Activated B cell treated with CpG ODN at 0.5 μM for 24 hours (primary cell): ENCODE results near the gene LYL1. TPM values are rescaled to one million over a fixed set of nuclear protein-coding genes. Genes with fewer than 3 reads are reported as not detected.

ENCODE experiments used
- ATAC-seq: fragments of 200-7000 bp; cut with Tn5 transposase; one replicate; pipeline ENCODE4 v1.10.0; 2021; ENCODE audit warnings: low read depth, mild to moderate bottlenecking, moderate library complexity
- CTCF ChIA-PET: fragments of 350-600 bp; sonication (Branson Sonifier 250); formaldehyde crosslinking; loops from one replicate; lab custom pipeline; 2021; ENCODE audit warnings: antibody characterized with exemption; lab: Charles Lee
- POLR2A ChIA-PET: fragments of 350-600 bp; sonication (Branson Sonifier 250); formaldehyde crosslinking; loops from one replicate; lab custom pipeline; 2021; ENCODE audit warnings: antibody characterized with exemption; lab: Charles Lee
- DNase-seq: peaks from one replicate; pipeline ENCODE4 v3.0.0; 2022
- H3K27ac Mint-ChIP-seq: one replicate; pipeline ENCODE4 v1.8.0; 2020; ENCODE audit warnings: mixed read lengths
- H3K27me3 Mint-ChIP-seq: one replicate; pipeline ENCODE4 v1.8.0; 2021; ENCODE audit warnings: mixed read lengths
- H3K36me3 Mint-ChIP-seq: one replicate; pipeline ENCODE4 v1.8.0; 2021; ENCODE audit warnings: low read depth, mixed read lengths
- H3K4me1 Mint-ChIP-seq: one replicate; pipeline ENCODE4 v1.8.0; 2021; ENCODE audit warnings: mixed read lengths
- H3K4me3 Mint-ChIP-seq: one replicate; pipeline ENCODE4 v1.8.0; 2020; ENCODE audit warnings: mild to moderate bottlenecking, mixed read lengths
- H3K9me3 Mint-ChIP-seq: one replicate; pipeline ENCODE4 v1.8.0; 2020; ENCODE audit warnings: mixed read lengths
- intact Hi-C: fragments of 100-400 bp; cut with micrococcal nuclease; formaldehyde crosslinking; loops from one replicate; pipeline ENCODE4 v1.15.1; 2024
- total RNA-seq: library from RNA; stranded (reverse); gene quantifications from 2 replicates; pipeline ENCODE4 v1.2.3, GENCODE V29; 2022
- TF ChIP-seq, protein P1 (sequence below): fragments of 200-600 bp; IDR thresholded peaks from one replicate; pipeline ENCODE4 v1.8.0; 2022; ENCODE audit warnings: antibody characterized with exemption, mild to moderate bottlenecking

Gene LYL1
- total RNA-seq, 1 donor from 2014 or later = 74.8 TPM

GRCh38 chr19:13082192-13083007 is 20.3 kb downstream of the LYL1 start:
- TF ChIP-seq, protein P1, sequence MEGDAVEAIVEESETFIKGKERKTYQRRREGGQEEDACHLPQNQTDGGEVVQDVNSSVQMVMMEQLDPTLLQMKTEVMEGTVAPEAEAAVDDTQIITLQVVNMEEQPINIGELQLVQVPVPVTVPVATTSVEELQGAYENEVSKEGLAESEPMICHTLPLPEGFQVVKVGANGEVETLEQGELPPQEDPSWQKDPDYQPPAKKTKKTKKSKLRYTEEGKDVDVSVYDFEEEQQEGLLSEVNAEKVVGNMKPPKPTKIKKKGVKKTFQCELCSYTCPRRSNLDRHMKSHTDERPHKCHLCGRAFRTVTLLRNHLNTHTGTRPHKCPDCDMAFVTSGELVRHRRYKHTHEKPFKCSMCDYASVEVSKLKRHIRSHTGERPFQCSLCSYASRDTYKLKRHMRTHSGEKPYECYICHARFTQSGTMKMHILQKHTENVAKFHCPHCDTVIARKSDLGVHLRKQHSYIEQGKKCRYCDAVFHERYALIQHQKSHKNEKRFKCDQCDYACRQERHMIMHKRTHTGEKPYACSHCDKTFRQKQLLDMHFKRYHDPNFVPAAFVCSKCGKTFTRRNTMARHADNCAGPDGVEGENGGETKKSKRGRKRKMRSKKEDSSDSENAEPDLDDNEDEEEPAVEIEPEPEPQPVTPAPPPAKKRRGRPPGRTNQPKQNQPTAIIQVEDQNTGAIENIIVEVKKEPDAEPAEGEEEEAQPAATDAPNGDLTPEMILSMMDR = no peak
- no peaks in the 10 kb centered on the region for H3K4me1 Mint-ChIP-seq
- ATAC-seq (no peak), DNase-seq (no peak)
- no peak overlapping the region for H3K27ac Mint-ChIP-seq
- no peaks in the 10 kb centered on the region for H3K9me3 Mint-ChIP-seq
- H3K36me3 Mint-ChIP-seq = no peaks in the 10 kb centered on the region
- H3K4me3 Mint-ChIP-seq = no peak overlapping the region
- ChIA-PET POLR2A (no interaction called here), CTCF (interaction anchor here (0.9 kb wide), 1 partner anchor 11 kb away, joined by 3 read pairs; no protein-coding TSS in a partner anchor)
- H3K27me3 Mint-ChIP-seq = peaks cover 4% of the 10 kb centered on the region
- intact Hi-C loops = no loop called here

DNA sequence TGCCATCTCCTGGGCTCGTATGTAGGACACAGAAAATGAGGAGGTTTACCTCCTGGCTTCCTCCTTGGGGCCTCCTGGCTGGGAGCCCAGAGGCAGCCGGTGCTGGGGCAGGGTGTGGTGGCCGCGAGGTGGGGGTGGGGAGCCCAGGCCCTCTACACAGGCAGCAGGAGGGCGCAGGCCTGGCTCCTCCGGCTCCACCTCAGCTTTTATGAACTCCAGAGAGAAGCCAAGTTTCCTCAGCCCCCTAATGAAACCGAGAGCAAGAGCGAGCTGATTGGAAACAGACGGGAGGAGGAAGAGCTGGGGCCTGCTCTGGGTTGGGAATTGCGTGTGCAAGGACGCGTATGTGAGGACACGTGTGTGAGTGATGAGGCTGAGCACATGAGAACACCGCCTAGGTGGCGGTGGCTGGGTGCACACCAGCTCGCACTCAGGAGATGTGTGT is 23.1 kb downstream of the LYL1 start:
- DNase-seq = no peak
- Mint-ChIP-seq H3K4me1 (no peaks in the 10 kb centered on the region), H3K27me3 (peaks cover 6% of the 10 kb centered on the region), H3K27ac (no peak overlapping the region), H3K36me3 (no peaks in the 10 kb centered on the region), H3K4me3 (no peak overlapping the region), H3K9me3 (no peaks in the 10 kb centered on the region)
- intact Hi-C loops = no loop called here
- POLR2A ChIA-PET = no interaction called here
- CTCF ChIA-PET = interaction anchor here (1.1 kb wide), 1 partner anchor 19 kb away, joined by 3 read pairs; no protein-coding TSS in a partner anchor
- TF ChIP-seq, protein P1 = no peak
- ATAC-seq = no peak

GRCh38 chr19:13078897-13079541 is 23.6 kb downstream of the LYL1 start:
- no peaks in the 10 kb centered on the region for H3K9me3 Mint-ChIP-seq
- DNase-seq = no peak
- no peaks in the 10 kb centered on the region for H3K36me3 Mint-ChIP-seq
- intact Hi-C loops = no loop called here
- no peaks in the 10 kb centered on the region for H3K4me1 Mint-ChIP-seq
- CTCF ChIA-PET = interaction anchor here (1.1 kb wide), 1 partner anchor 18 kb away, joined by 3 read pairs; no protein-coding TSS in a partner anchor
- ATAC-seq = no peak
- no peak overlapping the region for H3K27ac Mint-ChIP-seq
- H3K27me3 Mint-ChIP-seq = peaks cover 4% of the 10 kb centered on the region
- POLR2A ChIA-PET = interaction anchor here (0.6 kb wide), 2 partner anchors 128 to 1495 kb away, joined by 3 read pairs; no protein-coding TSS in a partner anchor
- TF ChIP-seq, protein P1 = no peak
- H3K4me3 Mint-ChIP-seq = no peak overlapping the region

DNA sequence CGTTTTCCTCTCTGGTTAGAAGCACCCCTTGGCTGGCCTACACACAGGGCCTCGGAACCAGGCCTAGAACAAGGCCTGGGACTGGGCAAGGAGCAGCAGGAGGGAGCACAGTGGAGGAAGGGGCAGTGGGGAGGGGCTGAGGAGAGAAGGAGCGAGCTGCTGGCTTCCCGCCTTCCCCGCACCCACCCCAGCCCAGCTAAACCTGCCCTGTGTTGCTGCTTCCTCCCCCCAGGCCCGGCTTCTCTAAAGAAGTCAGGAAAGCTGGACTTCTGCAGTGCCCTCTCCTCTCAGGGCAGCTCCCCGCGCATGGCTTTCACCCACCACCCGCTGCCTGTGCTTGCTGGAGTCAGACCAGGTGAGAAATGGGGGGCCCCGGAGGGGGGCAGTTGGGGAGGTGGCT is 24.3 kb downstream of the LYL1 start:
- intact Hi-C loops = no loop called here
- ATAC-seq = no peak
- no peak for DNase-seq
- ChIA-PET CTCF (no interaction called here), POLR2A (interaction anchor here (0.6 kb wide), 2 partner anchors 127 to 1495 kb away, joined by 3 read pairs; no protein-coding TSS in a partner anchor)
- TF ChIP-seq, protein P1 = no peak
- H3K4me1 Mint-ChIP-seq = no peaks in the 10 kb centered on the region
- peaks cover 4% of the 10 kb centered on the region for H3K27me3 Mint-ChIP-seq
- H3K36me3 Mint-ChIP-seq = no peaks in the 10 kb centered on the region
- no peak overlapping the region for H3K27ac Mint-ChIP-seq
- no peak overlapping the region for H3K4me3 Mint-ChIP-seq
- no peaks in the 10 kb centered on the region for H3K9me3 Mint-ChIP-seq

DNA sequence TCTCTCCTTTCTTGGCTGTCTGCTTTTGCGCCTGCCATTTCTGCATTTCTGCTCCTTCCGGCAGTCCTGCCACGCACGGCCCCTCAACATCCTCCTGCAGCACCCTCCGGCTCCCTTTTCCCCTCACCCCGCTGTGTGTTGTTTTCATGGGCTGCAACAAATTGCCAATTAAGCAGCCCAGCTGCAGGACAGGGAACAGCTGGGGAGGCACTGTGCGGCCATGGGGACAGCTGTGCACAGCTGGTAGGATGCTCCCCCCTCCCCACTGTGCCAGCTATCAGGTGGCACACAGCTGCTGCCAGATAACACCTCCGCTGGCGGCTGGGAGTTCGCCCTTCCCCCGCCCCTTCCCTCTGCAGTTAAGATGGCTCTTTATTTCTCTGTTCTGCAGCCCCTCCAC is 25.4 kb downstream of the LYL1 start:
- DNase-seq = no peak
- no peak overlapping the region for H3K4me3 Mint-ChIP-seq
- no peak for ATAC-seq
- intact Hi-C loops = no loop called here
- POLR2A ChIA-PET = no interaction called here
- TF ChIP-seq, protein P1 = no peak
- H3K27ac Mint-ChIP-seq = no peak overlapping the region
- no peaks in the 10 kb centered on the region for H3K36me3 Mint-ChIP-seq
- CTCF ChIA-PET = no interaction called here
- no peaks in the 10 kb centered on the region for H3K9me3 Mint-ChIP-seq
- H3K27me3 Mint-ChIP-seq = peaks cover 3% of the 10 kb centered on the region
- H3K4me1 Mint-ChIP-seq = no peaks in the 10 kb centered on the region
